Left lung (tissue), 10 donors: ENCODE data around the gene TNS3. TPM values are rescaled to one million over a fixed set of nuclear protein-coding genes. Genes with fewer than 3 reads are reported as not detected.

Experiments used
- ATAC-seq: fragments of 200-7000 bp; cut with Tn5 transposase; one replicate; pipeline ENCODE4 v1.9.1; 2020; ENCODE audit warnings: moderate library complexity
- DNase-seq, 4 donors: peaks; one replicate each; pipeline ENCODE4 v3.0.0-alpha.2; 2013 to 2020
- H3K27ac ChIP-seq, 2 donors: fragments of 200-600 bp; sonication (generic) in 1 of 2; one replicate each; pipeline versions ENCODE4 v1.5.0 to v1.8.0; 2020 to 2021
- H3K27me3 ChIP-seq, 2 donors: fragments of 200-600 bp; sonication (generic) in 1 of 2; one replicate each; pipeline versions ENCODE4 v1.5.0 to v1.8.0; 2020 to 2021
- H3K36me3 ChIP-seq, 2 donors: fragments of 200-600 bp; sonication (generic) in 1 of 2; one replicate each; pipeline versions ENCODE4 v1.5.0 to v1.8.0; 2020 to 2021
- H3K4me1 ChIP-seq, 2 donors: fragments of 200-600 bp; one replicate each; pipeline ENCODE4 v1.8.0; 2021
- H3K4me3 ChIP-seq, 2 donors: fragments of 200-600 bp; sonication (generic) in 1 of 2; one replicate each; pipeline versions ENCODE4 v1.5.0 to v1.8.0; 2020 to 2021; ENCODE audit warnings: mild to moderate bottlenecking in 1 of 2
- H3K9me3 ChIP-seq, 2 donors: fragments of 200-600 bp; sonication (generic) in 1 of 2; one replicate each; pipeline versions ENCODE4 v1.5.0 to v1.8.0; 2020 to 2021
- intact Hi-C, 2 donors: fragments of 100-400 bp; cut with DNase I; formaldehyde crosslinking; loops; one replicate each; pipeline versions ENCODE4 v1.11.2 to v1.14.2; 2022
- polyA plus RNA-seq, 6 donors: library from polyadenylated mRNA; unstranded; fragments of 120-200 nt; gene quantifications; one replicate each; pipeline ENCODE4 v1.2.1, GENCODE V29; 2013; ENCODE audit not compliant: insufficient read length in 6 of 6
- total RNA-seq, 2 donors: library from RNA; stranded (reverse); fragmentation: NEBNext Ultra II Directional; extraction: Animal tissue kit (Norgen Biotek cat#: 25700); gene quantifications; one replicate each; pipeline ENCODE4 v1.2.1, GENCODE V29; 2021
- TF ChIP-seq, protein P1 (sequence below), 2 donors: fragments of 200-600 bp; sonication (generic) in 1 of 2; IDR thresholded peaks; one replicate each; pipeline versions ENCODE4 v1.5.0 to v1.8.0; 2021; ENCODE audit warnings: antibody characterized with exemption in 2 of 2
- donor health status: DM: no; HTN: yes; CAD: no.
- donor health status: DM: no; HTN: no; CAD: no.

The TNS3 gene
- total and polyA plus RNA-seq, 8 donors, result 86.3 to 151 (median 97.8) TPM

DNA sequence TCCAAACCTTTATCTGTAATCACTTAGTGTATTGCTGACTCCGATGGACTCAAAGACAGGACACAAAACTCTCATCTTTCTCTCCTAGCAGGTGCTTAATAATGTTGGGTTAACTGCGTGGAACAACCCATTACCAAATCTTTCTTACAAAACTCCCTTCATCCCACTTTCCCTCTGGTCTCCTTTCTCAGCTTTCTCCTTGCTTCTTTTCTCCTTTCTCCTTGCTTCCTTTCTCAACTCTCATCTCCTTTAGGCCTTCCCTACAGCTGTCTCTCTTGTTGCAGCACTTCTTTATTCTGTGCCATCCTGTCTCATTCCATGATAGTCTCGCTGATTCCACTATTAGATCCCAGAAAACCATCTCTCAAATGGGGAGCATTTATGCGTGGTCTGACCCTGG, 67.5 kb downstream of the TNS3 start:
- Histone ChIP-seq H3K27me3 (no peaks in the 10 kb centered on the region), H3K36me3 (no peaks in the 10 kb centered on the region), H3K4me3 (no peak overlapping the region), H3K4me1 (peaks cover 0 to 26% of the 10 kb centered on the region in 2 donors), H3K9me3 (no peaks in the 10 kb centered on the region), H3K27ac (peak overlapping the region in 1 of 2 donors; percentile 53)
- TF ChIP-seq, protein P1, sequence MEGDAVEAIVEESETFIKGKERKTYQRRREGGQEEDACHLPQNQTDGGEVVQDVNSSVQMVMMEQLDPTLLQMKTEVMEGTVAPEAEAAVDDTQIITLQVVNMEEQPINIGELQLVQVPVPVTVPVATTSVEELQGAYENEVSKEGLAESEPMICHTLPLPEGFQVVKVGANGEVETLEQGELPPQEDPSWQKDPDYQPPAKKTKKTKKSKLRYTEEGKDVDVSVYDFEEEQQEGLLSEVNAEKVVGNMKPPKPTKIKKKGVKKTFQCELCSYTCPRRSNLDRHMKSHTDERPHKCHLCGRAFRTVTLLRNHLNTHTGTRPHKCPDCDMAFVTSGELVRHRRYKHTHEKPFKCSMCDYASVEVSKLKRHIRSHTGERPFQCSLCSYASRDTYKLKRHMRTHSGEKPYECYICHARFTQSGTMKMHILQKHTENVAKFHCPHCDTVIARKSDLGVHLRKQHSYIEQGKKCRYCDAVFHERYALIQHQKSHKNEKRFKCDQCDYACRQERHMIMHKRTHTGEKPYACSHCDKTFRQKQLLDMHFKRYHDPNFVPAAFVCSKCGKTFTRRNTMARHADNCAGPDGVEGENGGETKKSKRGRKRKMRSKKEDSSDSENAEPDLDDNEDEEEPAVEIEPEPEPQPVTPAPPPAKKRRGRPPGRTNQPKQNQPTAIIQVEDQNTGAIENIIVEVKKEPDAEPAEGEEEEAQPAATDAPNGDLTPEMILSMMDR (IDR thresholded peaks at IDR 0.05), result no peak
- intact Hi-C loops, result no loop called here
- ATAC-seq (no peak), DNase-seq (no peak)

DNA sequence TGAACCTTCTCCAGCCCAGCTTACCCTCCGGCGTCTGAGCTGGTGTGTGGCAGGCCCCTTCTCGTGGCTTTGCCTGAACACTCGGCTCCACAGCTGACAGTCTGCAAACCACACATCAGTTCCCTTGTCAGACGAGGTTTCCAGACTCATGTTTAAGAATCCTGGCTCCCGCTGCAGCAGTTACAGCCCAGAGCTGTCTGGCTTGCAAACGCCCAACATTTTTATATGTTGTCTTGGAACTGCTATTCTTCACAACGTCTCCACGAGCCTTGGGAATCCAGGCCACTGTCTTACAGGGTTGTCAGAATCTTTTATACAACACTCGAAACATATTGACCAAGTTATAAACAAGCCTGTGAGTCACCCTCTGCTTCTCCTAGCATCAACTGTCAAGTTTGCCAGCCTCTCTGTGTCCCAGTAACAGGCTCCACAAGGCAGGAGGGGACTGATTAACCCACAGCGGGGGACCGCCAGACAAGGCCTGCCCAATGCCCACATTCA, 68.1 kb downstream of the TNS3 start:
- peak overlapping the region in 1 of 2 donors; percentile 53 for H3K27ac ChIP-seq
- DNase-seq (peak in 2 of 4 donors; percentile 87 to 94), ATAC-seq (peak; percentile 72)
- intact Hi-C loops, result no loop called here
- TF ChIP-seq, protein P1 (IDR thresholded peaks at IDR 0.05), result no peak
- no peaks in the 10 kb centered on the region for H3K27me3 ChIP-seq
- H3K36me3 ChIP-seq, result no peaks in the 10 kb centered on the region
- H3K4me1 ChIP-seq, result peaks cover 0 to 23% of the 10 kb centered on the region in 2 donors
- no peak overlapping the region for H3K4me3 ChIP-seq
- no peaks in the 10 kb centered on the region for H3K9me3 ChIP-seq

DNA sequence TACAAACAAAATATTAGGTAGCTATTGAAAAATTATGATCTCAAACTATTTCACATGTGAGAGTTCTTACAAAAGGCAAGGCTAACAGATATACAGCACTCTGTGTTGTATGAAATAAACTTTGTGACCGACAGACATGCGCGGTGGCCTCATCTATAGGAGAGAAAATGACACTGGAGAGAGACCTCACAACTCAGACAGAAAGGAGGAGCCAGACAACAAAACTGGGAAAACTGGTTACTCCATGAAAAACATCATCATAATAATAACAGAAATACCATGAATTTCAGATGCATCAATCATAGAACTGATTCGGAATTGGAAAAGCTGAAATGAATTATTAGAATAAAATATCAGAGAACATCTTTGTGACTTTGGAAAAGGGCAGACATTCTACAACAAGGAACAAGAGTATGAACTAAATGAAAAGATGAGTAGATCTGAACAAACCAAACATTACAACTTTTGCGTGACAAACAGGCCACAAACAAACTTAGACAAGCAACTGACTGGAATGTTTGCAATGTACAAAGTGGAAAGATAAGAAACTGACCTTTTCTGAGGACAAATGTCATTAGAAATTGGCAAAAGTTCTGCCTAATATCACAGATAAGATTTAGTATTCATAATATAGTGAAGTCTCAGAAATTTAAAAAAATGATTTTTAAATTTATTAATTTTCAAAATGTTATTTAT, 69.3 kb downstream of the TNS3 start:
- Histone ChIP-seq H3K27ac (no peak overlapping the region), H3K4me3 (no peak overlapping the region)

DNA sequence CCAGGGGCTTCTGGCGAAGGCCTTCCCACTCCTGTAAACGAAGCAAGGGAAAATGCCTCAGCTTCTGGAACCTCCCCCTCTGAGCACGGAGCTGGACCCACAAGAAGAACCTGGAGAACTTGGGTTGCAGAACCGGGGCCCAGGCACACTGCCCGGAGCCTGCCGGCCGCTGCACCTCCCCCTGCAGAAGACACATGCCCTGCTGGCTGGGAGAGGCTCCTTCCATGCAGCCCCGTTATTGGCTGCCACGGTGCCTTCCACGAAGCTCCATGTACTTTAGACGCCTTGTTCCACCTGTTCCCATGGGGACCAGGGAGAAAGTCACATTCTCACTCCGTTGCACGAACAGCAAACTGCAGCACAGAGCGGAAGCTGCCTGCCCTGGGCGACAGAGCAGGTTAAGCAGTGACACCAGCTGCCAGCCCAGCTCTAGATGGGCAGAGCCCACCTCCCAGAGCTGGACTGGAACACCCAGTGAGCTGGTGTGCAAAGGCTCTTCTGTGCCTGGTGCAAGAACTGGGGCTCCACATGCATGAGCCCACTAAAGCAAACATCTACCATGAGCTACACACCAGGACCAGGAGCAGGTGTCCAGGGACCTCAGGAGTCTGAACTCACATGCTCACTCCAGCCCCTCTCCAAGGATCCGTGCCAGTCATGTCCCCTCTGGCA, 70.1 kb downstream of the TNS3 start:
- no peak overlapping the region for H3K27ac ChIP-seq
- no peak overlapping the region for H3K4me3 ChIP-seq
- ATAC-seq, result no peak
- intact Hi-C loops, result no loop called here
- H3K4me1 ChIP-seq, result peaks cover 0 to 19% of the 10 kb centered on the region in 2 donors
- no peaks in the 10 kb centered on the region for H3K9me3 ChIP-seq
- H3K36me3 ChIP-seq, result no peaks in the 10 kb centered on the region
- DNase-seq, result no peak
- H3K27me3 ChIP-seq, result no peaks in the 10 kb centered on the region
- TF ChIP-seq, protein P1 (IDR thresholded peaks at IDR 0.05), result no peak

More for the DNA sequence above, 69.3 kb downstream of the TNS3 start:
- intact Hi-C loops, result no loop called here
- Histone ChIP-seq H3K4me1 (peaks cover 0 to 19% of the 10 kb centered on the region in 2 donors), H3K9me3 (no peaks in the 10 kb centered on the region), H3K27me3 (no peaks in the 10 kb centered on the region), H3K36me3 (no peaks in the 10 kb centered on the region)
- TF ChIP-seq, protein P1 (IDR thresholded peaks at IDR 0.05), result no peak
- ATAC-seq (no peak), DNase-seq (no peak)

DNA sequence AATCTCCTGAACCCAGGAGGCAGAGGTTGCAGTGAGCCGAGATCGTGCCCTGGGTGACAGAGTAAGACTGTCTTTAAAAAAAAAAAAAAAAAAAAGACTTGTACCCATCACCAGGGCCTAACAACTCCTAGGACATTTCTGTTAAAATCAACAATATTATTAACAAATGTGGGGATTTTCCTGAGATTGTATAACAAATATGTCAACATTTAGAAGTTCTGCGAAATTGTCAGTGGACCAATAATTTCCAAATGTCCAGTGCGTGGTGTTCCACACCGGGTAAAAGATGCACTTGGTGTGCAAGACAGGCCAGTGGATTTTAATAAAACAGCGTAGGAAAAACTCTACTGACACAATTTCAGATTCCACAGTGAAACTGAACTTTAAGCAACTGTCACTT, 71.1 kb downstream of the TNS3 start:
- no peak for DNase-seq
- ATAC-seq, result no peak
- intact Hi-C loops, result no loop called here
- H3K9me3 ChIP-seq, result no peaks in the 10 kb centered on the region
- H3K27ac ChIP-seq, result no peak overlapping the region
- no peak overlapping the region for H3K4me3 ChIP-seq
- no peaks in the 10 kb centered on the region for H3K27me3 ChIP-seq
- peaks cover 0 to 2% of the 10 kb centered on the region in 2 donors for H3K36me3 ChIP-seq
- TF ChIP-seq, protein P1 (IDR thresholded peaks at IDR 0.05), result no peak
- peaks cover 0 to 25% of the 10 kb centered on the region in 2 donors for H3K4me1 ChIP-seq
